GM12801 (cell line): ENCODE data around the gene MNX1.

Source experiments
- CTCF ChIP-seq: IDR thresholded peaks from one replicate; pipeline ENCODE4 v1.5.1; 2011; ENCODE audit warnings: control low read depth; ENCODE audit not compliant: insufficient read length; ENCODE audit errors: extremely low read depth

The MNX1 gene

GRCh38 chr7:157053118-157053517 is 42.7 kb upstream of the MNX1 start:
- no peak for TF ChIP-seq CTCF

GRCh38 chr7:157047148-157047547 is 36.7 kb upstream of the MNX1 start:
- TF ChIP-seq CTCF = no peak

- TF ChIP-seq CTCF = no peak
Measured at GRCh38 chr7:157046681-157047080, 36.2 kb upstream of the MNX1 start.

GRCh38 chr7:157044943-157045660 is 34.6 kb upstream of the MNX1 start:
- no peak for TF ChIP-seq CTCF

- no peak for TF ChIP-seq CTCF
Measured at GRCh38 chr7:157044147-157044687, 33.8 kb upstream of the MNX1 start.

- no peak for TF ChIP-seq CTCF
Measured at GRCh38 chr7:157043745-157044144, 33.3 kb upstream of the MNX1 start.

GRCh38 chr7:157041514-157042277 is 31.2 kb upstream of the MNX1 start:
- no peak for TF ChIP-seq CTCF
